ENCODE measurements around the gene LRRC75B. TPM values are rescaled to one million over a fixed set of nuclear protein-coding genes. Genes with fewer than 3 reads are reported as not detected.

LRRC75B gene
- total and polyA plus RNA-seq, 2 donors (not counting 3 experiments of a cell fraction or from before 2014, with no cell fraction given): 8.9 to 15.0 TPM

GRCh38 chr22:24567668-24568067, 25.2 kb downstream of the LRRC75B start:
- intact Hi-C loops (cut with micrococcal nuclease) (no loop called here), dilution Hi-C loops (cut with MboI; ENCODE audit: extremely low pct_ligation_motif_present, low sequenced_read_pairs) (no loop called here)
- Histone ChIP-seq H3K79me2 (ENCODE audit: control insufficient read depth, insufficient read depth, low read length) (peaks cover 49% of the 10 kb centered on the region), H3K27me3 (ENCODE audit: control insufficient read depth in 2 of 2, insufficient read depth in 2 of 2, low read length in 2 of 2) (no peaks in the 10 kb centered on the region), H3K27ac (ENCODE audit: insufficient read depth, low read depth, low read length) (no peak overlapping the region), H3K9ac (replicated peaks; ENCODE audit: extremely low read depth, insufficient read depth, low read length) (no peak overlapping the region), H3K9me3 (replicated peaks; ENCODE audit: control insufficient read depth, insufficient read depth, low read length) (no peaks in the 10 kb centered on the region), H3K36me3 (ENCODE audit: control insufficient read depth in 2 of 2, extremely low read depth in 1 of 2, insufficient read depth in 2 of 2, low read length in 2 of 2) (peaks cover 22 to 24% of the 10 kb centered on the region in 2 experiments), H3K9me1 (replicated peaks; ENCODE audit: control insufficient read depth, extremely low read depth, insufficient read depth, low read length) (no peaks in the 10 kb centered on the region), H3K4me2 (ENCODE audit: insufficient read depth, low read length) (no peak overlapping the region), H3K4me3 (replicated peaks in 1 of 3; ENCODE audit: insufficient read depth in 1 of 3, low read depth in 1 of 3, low read length in 3 of 3) (no peak overlapping the region), H2AFZ (ENCODE audit: low read depth, low read length) (no peak overlapping the region), H3K4me1 (ENCODE audit: control insufficient read depth, extremely low read depth, insufficient read depth, low read length) (no peaks in the 10 kb centered on the region), H4K20me1 (replicated peaks; ENCODE audit: control insufficient read depth, extremely low read depth, insufficient read depth, low read length) (peaks cover 8% of the 10 kb centered on the region)
- BruUV-seq (replicated peaks): no TSS peak
- FAIRE-seq (no peak), DNase-seq (ENCODE audit: low read depth, low spot score) (no peak)
- ChIA-PET CTCF (interaction anchor here (1.5 kb wide), 2 partner anchors 9 to 10 kb away, joined by 4 read pairs; no protein-coding TSS in a partner anchor), POLR2A (interaction anchor here (1.0 kb wide), 1 partner anchor 10 kb away, joined by 5 read pairs; no protein-coding TSS in a partner anchor)
- TF ChIP-seq CTCF (IDR thresholded peaks at IDR 0.05; ENCODE audit: extremely low read depth in 1 of 2, insufficient read depth in 1 of 2, low read depth in 1 of 2, low read length in 2 of 2) (no peak), POLR2AphosphoS5 (IDR thresholded peaks at IDR 0.05; ENCODE audit: insufficient read depth, low read depth, low read length) (no peak), MYC (IDR thresholded peaks at IDR 0.05; ENCODE audit: low read depth, low read length) (no peak), MAX (IDR thresholded peaks at IDR 0.05; ENCODE audit: insufficient read depth, insufficient read length) (no peak), FOS (IDR thresholded peaks at IDR 0.05; ENCODE audit: borderline replicate concordance, insufficient read depth, low read length) (no peak), GATA2 (IDR thresholded peaks at IDR 0.05; ENCODE audit: insufficient read depth, insufficient read length, low read depth, low read length) (no peak), JUN (IDR thresholded peaks at IDR 0.05; ENCODE audit: borderline replicate concordance, insufficient read depth, insufficient read length, low read depth) (no peak), POLR2A (IDR thresholded peaks at IDR 0.05; ENCODE audit: low read depth, low read length) (no peak), EZH2 (IDR thresholded peaks at IDR 0.05; ENCODE audit: borderline replicate concordance, low read depth, low read length, severe bottlenecking) (no peak)
